K562 (cell line): Measurements from ENCODE around the gene CD34. TPM values are rescaled to one million over a fixed set of nuclear protein-coding genes. Genes with fewer than 3 reads are reported as not detected.

Experiments used
- ATAC-seq: fragments of 200-7000 bp; cut with Tn5 transposase; 3 replicates; pipeline ENCODE4 v1.9.1; 2020; ENCODE audit warnings: moderate library complexity
- BruUV-seq: library from RNA; stranded (reverse); fragments of 400-500 nt; replicated peaks from 2 replicates; lab custom pipeline; 2021; lab: Mats Ljungman, UMichigan
- CTCF ChIA-PET: fragments of 300-600 bp; formaldehyde crosslinking; extraction: SDS; loops from one replicate; lab custom pipeline; 2021; ENCODE audit warnings: low intra/inter-chr PET ratio; lab: Yijun Ruan, JAX
- POLR2A ChIA-PET: fragments of 300-600, 350-650 bp; sonication (Branson Sonifier 250); formaldehyde crosslinking; extraction: SDS; loops from one replicate; lab custom pipeline; 2021; ENCODE audit warnings: antibody characterized with exemption, inconsistent platforms; lab: Yijun Ruan, JAX
- DNase-seq, 4 experiments: peaks; one replicate each; pipeline versions ENCODE4 v3.0.0 to v3.0.0-alpha.2; 2011 to 2018; ENCODE audit warnings: low spot score in 3 of 4, mixed read lengths in 3 of 4; ENCODE audit errors: extremely low read depth in 1 of 4
- FAIRE-seq: peaks from 2 replicates; lab custom pipeline; 2011; peaks lifted over from hg19 to GRCh38; lab: Jason Lieb, UNC
- H2AFZ ChIP-seq: 2 replicates; pipeline ENCODE4 v1.6.0; 2011; ENCODE audit warnings: low read depth, low read length, control low read depth, inconsistent platforms
- H3K27ac ChIP-seq: fragments of 200-600 bp; 3 replicates; pipeline ENCODE4 v1.8.0; 2011; ENCODE audit warnings: low read depth, mild to moderate bottlenecking, control low read depth, inconsistent platforms, low read length, moderate library complexity, mixed read lengths; ENCODE audit errors: extremely low read depth
- H3K27me3 ChIP-seq, 2 experiments: fragments of 300-600 bp in 1 of 2; 2 replicates in 1 of 2; 3 replicates in 1 of 2; pipeline versions ENCODE4 v1.6.0 to v1.8.0; 2011; ENCODE audit warnings: inconsistent platforms in 2 of 2, low read length in 2 of 2, mild to moderate bottlenecking in 1 of 2, mixed read lengths in 1 of 2, moderate library complexity in 1 of 2; ENCODE audit not compliant: control insufficient read depth in 2 of 2, insufficient read depth in 2 of 2
- H3K36me3 ChIP-seq: fragments of 300-600 bp; 3 replicates; pipeline ENCODE4 v1.8.0; 2011; ENCODE audit warnings: mild to moderate bottlenecking, low read length, inconsistent platforms; ENCODE audit not compliant: control insufficient read depth, insufficient read depth
- H3K4me1 ChIP-seq, 2 experiments: fragments of 200-600 bp in 1 of 2; replicated peaks in 1 of 2; 2 replicates in 1 of 2; 3 replicates in 1 of 2; pipeline versions ENCODE4 v1.5.1 to v1.8.0; 2011; ENCODE audit warnings: inconsistent platforms in 2 of 2, low read length in 2 of 2, mild to moderate bottlenecking in 1 of 2, mixed read lengths in 1 of 2, moderate library complexity in 1 of 2; ENCODE audit not compliant: control insufficient read depth in 2 of 2, insufficient read depth in 2 of 2
- H3K4me2 ChIP-seq: 2 replicates; pipeline ENCODE4 v1.6.1; 2011; ENCODE audit warnings: low read length, control low read depth, inconsistent platforms, mixed read lengths; ENCODE audit not compliant: insufficient read depth
- H3K4me3 ChIP-seq: fragments of 200-600 bp; sonication (generic), shearing (Covaris generic); 2 replicates; pipeline ENCODE4 v1.5.1; 2016; ENCODE audit warnings: control low read depth, inconsistent platforms
- H3K79me2 ChIP-seq: fragments of 200-600 bp; 3 replicates; pipeline ENCODE4 v1.8.0; 2011; ENCODE audit warnings: low read length, inconsistent platforms; ENCODE audit not compliant: control insufficient read depth, insufficient read depth
- H3K9ac ChIP-seq, 2 experiments: 2 replicates each; pipeline versions ENCODE4 v1.6.0 to v1.6.1; 2011; ENCODE audit warnings: low read depth in 2 of 2, low read length in 2 of 2, control low read depth in 1 of 2, inconsistent platforms in 1 of 2, mild to moderate bottlenecking in 1 of 2, mixed read lengths in 1 of 2; ENCODE audit not compliant: insufficient read depth in 1 of 2
- H3K9me1 ChIP-seq: one replicate; pipeline ENCODE4 v1.6.0; 2011; ENCODE audit warnings: inconsistent platforms, mild to moderate bottlenecking, low read length, moderate library complexity; ENCODE audit not compliant: control insufficient read depth, insufficient read depth
- H3K9me3 ChIP-seq: replicated peaks from 2 replicates; pipeline ENCODE4 v1.5.1; 2011; ENCODE audit warnings: low read depth, low read length, inconsistent platforms; ENCODE audit not compliant: control insufficient read depth, insufficient read depth
- H4K20me1 ChIP-seq: replicated peaks from 2 replicates; pipeline ENCODE4 v1.6.1; 2011; ENCODE audit warnings: low read length, inconsistent platforms, mixed read lengths; ENCODE audit not compliant: control insufficient read depth, insufficient read depth
- CREB5 ChIP-seq: fragments of 250-450 bp; sonication (Bioruptor Pico); IDR thresholded peaks from 2 replicates; pipeline ENCODE4 v1.5.0; 2020; ENCODE audit warnings: mild to moderate bottlenecking
- HINFP ChIP-seq: fragments of 450-650 bp; conservative IDR thresholded peaks from 2 replicates; pipeline ENCODE4 v1.6.1; 2016; ENCODE audit warnings: missing genetic modification characterization, low read depth, mild to moderate bottlenecking, control low read depth, missing compliant biosample characterization
- KLF6 ChIP-seq: fragments of 250-450 bp; sonication (Bioruptor Pico); IDR thresholded peaks from 2 replicates; pipeline ENCODE4 v1.4.0; 2020; ENCODE audit warnings: mild to moderate bottlenecking, moderate library complexity, borderline replicate concordance
- MAZ ChIP-seq, 2 experiments: fragments of 450-650 bp in 1 of 2; sonication (generic) in 1 of 2; formaldehyde crosslinking; IDR thresholded peaks in 1 of 2; conservative IDR thresholded peaks in 1 of 2; 2 replicates each; pipeline versions ENCODE4 v1.4.0 to v1.5.0; 2020; ENCODE audit warnings: mild to moderate bottlenecking in 1 of 2, missing genetic modification reagents in 1 of 2
- OTX1 ChIP-seq: fragments of 450-650 bp; formaldehyde crosslinking; IDR thresholded peaks from 2 replicates; pipeline ENCODE4 v1.4.0; 2022; ENCODE audit warnings: mild to moderate bottlenecking
- RBM14 ChIP-seq: fragments of 200-400 bp; formaldehyde crosslinking; IDR thresholded peaks from 2 replicates; pipeline ENCODE4 v1.6.1; 2018; ENCODE audit warnings: low read depth, mild to moderate bottlenecking, low read length, moderate library complexity, borderline replicate concordance; ENCODE audit not compliant: insufficient read depth
- TOE1 ChIP-seq, 2 experiments: fragments of 450-650 bp in 1 of 2; sonication (generic) in 1 of 2; formaldehyde crosslinking in 1 of 2; IDR thresholded peaks; 2 replicates each; pipeline versions ENCODE4 v1.7.1 to v1.8.0; 2016 to 2022; ENCODE audit warnings: borderline replicate concordance in 2 of 2, mild to moderate bottlenecking in 2 of 2, antibody characterized with exemption in 1 of 2, inconsistent platforms in 1 of 2, low read depth in 1 of 2, missing genetic modification reagents in 1 of 2, moderate library complexity in 1 of 2
- U2AF2 ChIP-seq: fragments of 200-400 bp; formaldehyde crosslinking; optimal IDR thresholded peaks from 2 replicates; pipeline ENCODE3; 2017; ENCODE audit warnings: low read depth, mild to moderate bottlenecking, low read length
- ZBTB17 ChIP-seq: fragments of 450-650 bp; formaldehyde crosslinking; IDR thresholded peaks from 2 replicates; pipeline ENCODE4 v1.4.0; 2020; ENCODE audit warnings: mild to moderate bottlenecking
- ZNF197 ChIP-seq: fragments of 200-800 bp; sonication (Bioruptor generic); IDR thresholded peaks from 2 replicates; pipeline ENCODE4 v1.6.1; 2016; ENCODE audit warnings: low read depth, missing genetic modification characterization, missing compliant biosample characterization
- ZNF280A ChIP-seq: fragments of 450-650 bp; IDR thresholded peaks from 2 replicates; pipeline ENCODE4 v1.6.1; 2018; ENCODE audit warnings: mild to moderate bottlenecking, low read depth; ENCODE audit not compliant: partially characterized antibody
- ZNF347 ChIP-seq: fragments of 450-650 bp; formaldehyde crosslinking; IDR thresholded peaks from 2 replicates; pipeline ENCODE4 v1.4.0; 2020; ENCODE audit warnings: low read depth, mild to moderate bottlenecking, moderate library complexity
- ZNF431 ChIP-seq: sonication (generic); formaldehyde crosslinking; IDR thresholded peaks from 2 replicates; pipeline ENCODE4 v1.8.0; 2022; ENCODE audit warnings: mild to moderate bottlenecking, missing genetic modification reagents
- ZNF445 ChIP-seq: fragments of 250-450 bp; sonication (Bioruptor Pico); IDR thresholded peaks from 2 replicates; pipeline ENCODE4 v1.4.0; 2020; ENCODE audit warnings: low read depth, mild to moderate bottlenecking, moderate library complexity
- ZNF57 ChIP-seq: fragments of 450-650 bp; formaldehyde crosslinking; IDR thresholded peaks from 2 replicates; pipeline ENCODE4 v1.4.0; 2020; ENCODE audit warnings: mild to moderate bottlenecking, moderate library complexity
- WGBS: fragments of 100-300 bp; shearing (Covaris generic); methylation state at CpG from one replicate; pipeline ENCODE4 v1.1.6; 2016; ENCODE audit warnings: low coverage, mixed read lengths; ENCODE audit not compliant: insufficient coverage; ENCODE audit errors: missing lambda C conversion rate; 5-methylcytosine and 5-hydroxymethylcytosine counted together
- in situ Hi-C: fragments of 300-500 bp; cut with MboI; formaldehyde crosslinking; loops from 4 replicates; pipeline ENCODE4 v1.15.0; 2018; ENCODE audit warnings: inconsistent platforms, mixed read lengths
- intact Hi-C: fragments of 100-400 bp; cut with micrococcal nuclease; formaldehyde crosslinking; loops from 2 replicates; pipeline ENCODE4 v1.14.2; 2022
- polyA plus RNA-seq, 8 experiments: library from polyadenylated mRNA; depleted of rRNA in 4 of 8; stranded (reverse) in 5 of 8; unstranded in 3 of 8; fragments of >200 nt; fragmentation: Nextera tagmentation in 2 of 8; fragmentation: Illumina TruSeq in 1 of 8; extraction: Ambion mirVana in 2 of 8; extraction: Trizol in 1 of 8; gene quantifications; 2 replicates each; pipeline versions ENCODE4 v1.2.1 to v1.2.3, GENCODE V29; 2011 to 2014; ENCODE audit warnings: inconsistent platforms in 1 of 8, missing spikeins in 1 of 8
- total RNA-seq, 7 experiments: library from RNA; depleted of rRNA in 6 of 7; stranded (reverse); fragments of >200 nt in 6 of 7; fragmentation: Illumina TruSeq in 2 of 7; extraction: Trizol in 2 of 7; gene quantifications; 2 replicates each; pipeline versions ENCODE4 v1.2.1 to v1.2.3, GENCODE V29; 2011 to 2021; ENCODE audit warnings: low replicate concordance in 1 of 7

CD34 gene
- total and polyA plus RNA-seq, 9 of the 15 experiments (the other 6 are each of a cell fraction or from before 2014, with no cell fraction given): not detected

- POLR2A ChIA-PET: interaction anchor here (0.7 kb wide), 2 partner anchors 65 to 444 kb away, joined by 3 read pairs; no protein-coding TSS in a partner anchor
- DNase-seq (no peak), ATAC-seq (no peak), FAIRE-seq (peak; percentile 32)
- WGBS: 13% methylated on average over 3 of the region's 3 CpGs
- H3K79me2 ChIP-seq: no peaks in the 10 kb centered on the region
- no peak overlapping the region for H3K9ac ChIP-seq
- H3K9me1 ChIP-seq: no peaks in the 10 kb centered on the region
- H2AFZ ChIP-seq: peak overlapping the region; percentile 79
- CTCF ChIA-PET: interaction anchor here (1.3 kb wide), 1 partner anchor 81 kb away, joined by 4 read pairs; no protein-coding TSS in a partner anchor
- H3K27me3 ChIP-seq: no peaks in the 10 kb centered on the region
- no peak overlapping the region for H3K4me3 ChIP-seq
- H3K36me3 ChIP-seq: no peaks in the 10 kb centered on the region
- no peaks in the 10 kb centered on the region for H4K20me1 ChIP-seq
- intact Hi-C loops: no loop called here
- BruUV-seq: no TSS peak
- in situ Hi-C loops: no loop called here
- H3K9me3 ChIP-seq: no peaks in the 10 kb centered on the region
- H3K4me2 ChIP-seq: 0 out of 2 replicates have a peak overlapping the region, but pooled peaks have one; percentile 39
- H3K27ac ChIP-seq: no peak overlapping the region
- peaks cover 20 to 36% of the 10 kb centered on the region in 2 experiments; a peak in 4 of 5 replicates for H3K4me1 ChIP-seq
- TF ChIP-seq KLF6 (CRISPR knock-in tag) (no peak), TOE1 (IDR thresholded peaks at IDR 0.05; ENCODE audit: borderline replicate concordance) (no peak), TOE1 (CRISPR knock-in tag; IDR thresholded peaks at IDR 0.05; ENCODE audit: borderline replicate concordance, low read depth) (no peak), OTX1 (no peak), MAZ (CRISPR knock-in tag; conservative IDR thresholded peaks at IDR 0.05 in 1 of 2, IDR thresholded peaks at IDR 0.05 in 1 of 2) (no peak), U2AF2 (no peak), ZBTB17 (CRISPR knock-in tag) (no peak), ZNF280A (no peak), RBM14 (no peak), HINFP (tag) (no peak), ZNF445 (CRISPR knock-in tag) (no peak), ZNF197 (CRISPR knock-in tag) (no peak), ZNF431 (no peak), CREB5 (no peak), ZNF57 (CRISPR knock-in tag) (no peak), ZNF347 (CRISPR knock-in tag) (no peak)
Measured at GRCh38 chr1:207882692-207883091, 28.2 kb downstream of the CD34 start.
